H1 (cell line): ENCODE measurements around the gene CORO1C. TPM values are rescaled to one million over a fixed set of nuclear protein-coding genes. Genes with fewer than 3 reads are reported as not detected.

Experiments
- CTCF ChIA-PET: fragments of 300-600 bp; sonication (Branson Sonifier 250); formaldehyde crosslinking; loops from one replicate; lab custom pipeline; 2021; ENCODE audit not compliant: partially characterized antibody; lab: Charles Lee
- POLR2A ChIA-PET: fragments of 300-600 bp; sonication (Branson Sonifier 250); formaldehyde crosslinking; loops from one replicate; lab custom pipeline; 2021; ENCODE audit warnings: inconsistent platforms; ENCODE audit not compliant: partially characterized antibody; lab: Charles Lee
- DNase-seq, 2 experiments: peaks; one replicate each; pipeline versions ENCODE4 v3.0.0 to v3.0.0-alpha.2; 2010 to 2022; ENCODE audit warnings: low spot score in 2 of 2, low read depth in 1 of 2, mixed read lengths in 1 of 2
- FAIRE-seq: peaks from 2 replicates; lab custom pipeline; 2011; peaks lifted over from hg19 to GRCh38; lab: Jason Lieb, UNC
- H2AFZ ChIP-seq: 2 replicates; pipeline ENCODE4 v1.8.1; 2012; ENCODE audit warnings: low read length, inconsistent platforms
- H2AK5ac ChIP-seq: 2 replicates; pipeline ENCODE4 v1.6.1; 2013; ENCODE audit warnings: low read depth, low read length
- H2BK120ac ChIP-seq: replicated peaks from 2 replicates; pipeline ENCODE3; 2013; ENCODE audit warnings: low read depth, low read length, inconsistent platforms
- H2BK12ac ChIP-seq: 2 replicates; pipeline ENCODE4 v1.6.1; 2013; ENCODE audit warnings: low read depth, low read length
- H2BK15ac ChIP-seq: 2 replicates; pipeline ENCODE4 v1.6.1; 2013; ENCODE audit warnings: low read length
- H2BK20ac ChIP-seq: 2 replicates; pipeline ENCODE4 v1.6.1; 2013; ENCODE audit warnings: low read length
- H2BK5ac ChIP-seq: 2 replicates; pipeline ENCODE4 v1.6.1; 2013; ENCODE audit warnings: low read depth, low read length
- H3K14ac ChIP-seq: 2 replicates; pipeline ENCODE4 v1.6.1; 2013; ENCODE audit warnings: inconsistent platforms; ENCODE audit not compliant: insufficient read length
- H3K18ac ChIP-seq: 2 replicates; pipeline ENCODE4 v1.6.1; 2013; ENCODE audit warnings: low read length; ENCODE audit errors: extremely low read depth
- H3K23ac ChIP-seq: 2 replicates; pipeline ENCODE4 v1.6.1; 2013; ENCODE audit warnings: inconsistent platforms; ENCODE audit not compliant: insufficient read length
- H3K23me2 ChIP-seq: 2 replicates; pipeline ENCODE4 v1.6.1; 2013; ENCODE audit warnings: low read depth, low read length
- H3K27ac ChIP-seq: 2 replicates; pipeline ENCODE4 v1.6.1; 2011; ENCODE audit warnings: low read depth, low read length, inconsistent platforms
- H3K27me3 ChIP-seq, 4 experiments: replicated peaks in 1 of 4; 1 replicate in 1 of 4; 2 replicates in 3 of 4; pipeline versions ENCODE4 v1.6.1 to v1.8.1; 2011 to 2013; ENCODE audit warnings: low read length in 3 of 4, mild to moderate bottlenecking in 3 of 4, inconsistent platforms in 2 of 4, mixed read lengths in 2 of 4, moderate library complexity in 1 of 4; ENCODE audit not compliant: control insufficient read depth in 3 of 4, insufficient read depth in 3 of 4; ENCODE audit errors: extremely low read depth in 1 of 4
- H3K36me3 ChIP-seq, 4 experiments: 2 replicates each; pipeline versions ENCODE4 v1.6.1 to v1.8.1; 2011 to 2013; ENCODE audit warnings: mild to moderate bottlenecking in 4 of 4, low read length in 3 of 4, moderate library complexity in 2 of 4, control low read depth in 1 of 4, inconsistent platforms in 1 of 4; ENCODE audit not compliant: insufficient read depth in 4 of 4, control insufficient read depth in 2 of 4
- H3K4ac ChIP-seq: replicated peaks from 2 replicates; pipeline ENCODE3; 2013; ENCODE audit warnings: low read length, low read depth, mixed read lengths, inconsistent platforms; ENCODE audit not compliant: insufficient read length
- H3K4me1 ChIP-seq, 4 experiments: replicated peaks in 1 of 4; 1 replicate in 1 of 4; 2 replicates in 3 of 4; pipeline versions ENCODE4 v1.6.1 to v1.8.1; 2011 to 2013; ENCODE audit warnings: low read length in 3 of 4, inconsistent platforms in 2 of 4, mixed read lengths in 1 of 4; ENCODE audit not compliant: insufficient read depth in 4 of 4, control insufficient read depth in 3 of 4
- H3K4me2 ChIP-seq, 2 experiments: 2 replicates each; pipeline versions ENCODE4 v1.6.1 to v1.8.1; 2011 to 2013; ENCODE audit warnings: low read depth in 2 of 2, low read length in 2 of 2, control low read depth in 1 of 2, inconsistent platforms in 1 of 2, mild to moderate bottlenecking in 1 of 2; ENCODE audit not compliant: insufficient read depth in 1 of 2
- H3K4me3 ChIP-seq, 4 experiments: fragments of 200-600, 300-600 bp in 1 of 4; sonication (generic), shearing (Covaris generic), sonication (Bioruptor Twin) in 1 of 4; 2 replicates each; pipeline versions ENCODE4 v1.5.1 to v1.8.1; 2011 to 2016; ENCODE audit warnings: low read length in 4 of 4, low read depth in 3 of 4, control low read depth in 2 of 4, inconsistent platforms in 2 of 4, mild to moderate bottlenecking in 2 of 4, mixed read lengths in 1 of 4, moderate library complexity in 1 of 4; ENCODE audit not compliant: insufficient read depth in 2 of 4; ENCODE audit errors: extremely low read depth in 1 of 4
- H3K56ac ChIP-seq: replicated peaks from 2 replicates; pipeline ENCODE3; 2013; ENCODE audit warnings: low read depth, mild to moderate bottlenecking, mixed read lengths, low read length, inconsistent platforms; ENCODE audit not compliant: insufficient read length
- H3K79me1 ChIP-seq: 2 replicates; pipeline ENCODE4 v1.6.1; 2013; ENCODE audit warnings: low read depth, low read length, control low read depth
- H3K79me2 ChIP-seq, 2 experiments: 2 replicates each; pipeline versions ENCODE4 v1.6.1 to v1.8.1; 2012 to 2013; ENCODE audit warnings: low read length in 2 of 2, mild to moderate bottlenecking in 2 of 2, inconsistent platforms in 1 of 2; ENCODE audit not compliant: insufficient read depth in 2 of 2, control insufficient read depth in 1 of 2
- H3K9ac ChIP-seq, 4 experiments: replicated peaks in 1 of 4; 1 replicate in 1 of 4; 2 replicates in 3 of 4; pipeline versions ENCODE4 v1.6.1 to v1.8.1; 2011 to 2013; ENCODE audit warnings: low read depth in 3 of 4, low read length in 3 of 4, control low read depth in 2 of 4, mild to moderate bottlenecking in 2 of 4, moderate library complexity in 2 of 4, inconsistent platforms in 1 of 4; ENCODE audit errors: extremely low read depth in 1 of 4
- H3K9me3 ChIP-seq, 2 experiments: 2 replicates each; pipeline versions ENCODE4 v1.6.1 to v1.8.1; 2012 to 2013; ENCODE audit warnings: mild to moderate bottlenecking in 2 of 2, moderate library complexity in 2 of 2, control low read depth in 1 of 2, inconsistent platforms in 1 of 2, low read depth in 1 of 2, low read length in 1 of 2, mixed read lengths in 1 of 2; ENCODE audit not compliant: insufficient read depth in 2 of 2
- H4K20me1 ChIP-seq, 2 experiments: replicated peaks in 1 of 2; 2 replicates each; pipeline versions ENCODE3 to v1.8.1; 2011 to 2013; ENCODE audit warnings: inconsistent platforms in 2 of 2, low read length in 2 of 2, mild to moderate bottlenecking in 1 of 2; ENCODE audit not compliant: insufficient read depth in 2 of 2, control insufficient read depth in 1 of 2
- H4K5ac ChIP-seq: 2 replicates; pipeline ENCODE4 v1.6.1; 2013; ENCODE audit warnings: low read length, low read depth, mixed read lengths, inconsistent platforms; ENCODE audit not compliant: insufficient read length
- H4K8ac ChIP-seq: 2 replicates; pipeline ENCODE4 v1.8.0; 2013; ENCODE audit warnings: mild to moderate bottlenecking, moderate library complexity, low read length, inconsistent platforms; ENCODE audit not compliant: insufficient read depth; ENCODE audit errors: extremely low read depth
- H4K91ac ChIP-seq: replicated peaks from 2 replicates; pipeline ENCODE3; 2013; ENCODE audit warnings: low read length, mixed read lengths, inconsistent platforms; ENCODE audit not compliant: insufficient read length
- BCL11A ChIP-seq, 2 experiments: IDR thresholded peaks; one replicate each; pipeline ENCODE4 v1.6.1; 2011; ENCODE audit warnings: low read depth in 2 of 2, low read length in 2 of 2, mild to moderate bottlenecking in 2 of 2
- CREB1 ChIP-seq: IDR thresholded peaks from 2 replicates; pipeline ENCODE4 v1.6.1; 2012; ENCODE audit warnings: inconsistent platforms
- EP300 ChIP-seq, 2 experiments: IDR thresholded peaks; 1 replicate in 1 of 2; 2 replicates in 1 of 2; pipeline ENCODE4 v1.6.1; 2011 to 2012; ENCODE audit warnings: low read depth in 2 of 2, low read length in 2 of 2, mild to moderate bottlenecking in 2 of 2, borderline replicate concordance in 1 of 2, inconsistent platforms in 1 of 2, moderate library complexity in 1 of 2
- NANOG ChIP-seq: IDR thresholded peaks from 2 replicates; pipeline ENCODE4 v1.6.1; 2011; ENCODE audit warnings: low read length, low read depth, mild to moderate bottlenecking, inconsistent platforms; ENCODE audit not compliant: insufficient read depth, poor library complexity, severe bottlenecking
- RAD21 ChIP-seq, 2 experiments: IDR thresholded peaks in 1 of 2; conservative IDR thresholded peaks in 1 of 2; 2 replicates each; pipeline ENCODE4 v1.6.1; 2011; ENCODE audit warnings: low read depth in 2 of 2, low read length in 2 of 2, improper control_type of control experiment in 1 of 2, inconsistent platforms in 1 of 2, mild to moderate bottlenecking in 1 of 2, moderate library complexity in 1 of 2
- RXRA ChIP-seq: IDR thresholded peaks from 2 replicates; pipeline ENCODE4 v1.6.1; 2011; ENCODE audit warnings: low read depth, mild to moderate bottlenecking, low read length, moderate library complexity; ENCODE audit not compliant: insufficient read depth
- WGBS, 2 experiments: shearing (Covaris generic) in 1 of 2; methylation state at CpG; one replicate each; pipeline versions ENCODE4 v1.1.6 to v1.1.7; 2013 to 2015; ENCODE audit warnings: low lambda C conversion rate in 2 of 2, mixed read lengths in 2 of 2, inconsistent platforms in 1 of 2, low coverage in 1 of 2, missing lambda C conversion rate in 1 of 2; ENCODE audit not compliant: insufficient replicate concordance in 2 of 2, insufficient coverage in 1 of 2, insufficient read length in 1 of 2; ENCODE audit errors: extremely low coverage in 1 of 2, missing lambda C conversion rate in 1 of 2; 5-methylcytosine and 5-hydroxymethylcytosine counted together
- polyA plus RNA-seq, 7 experiments: library from polyadenylated mRNA; depleted of rRNA in 3 of 7; stranded (reverse) in 5 of 7; unstranded in 2 of 7; fragments of >200 nt in 5 of 7; fragments of 200-250 nt in 2 of 7; gene quantifications; 1 replicate in 5 of 7; 2 replicates in 1 of 7; 4 replicates in 1 of 7; pipeline versions ENCODE4 v1.2.1 to v1.2.3, GENCODE V29; 2011 to 2013; ENCODE audit warnings: missing spikeins in 2 of 7, mixed read lengths in 2 of 7
- total RNA-seq: library from RNA; stranded (reverse); fragmentation: NEBNext Ultra II Directional; extraction: Animal tissue kit (Norgen Biotek cat#: 25700); gene quantifications from 2 replicates; pipeline ENCODE4 v1.2.1, GENCODE V29; 2021
- TF ChIP-seq, protein P1 (sequence below), 3 experiments: IDR thresholded peaks; 1 replicate in 2 of 3; 2 replicates in 1 of 3; pipeline versions ENCODE4 v1.5.1 to v1.6.1; 2011; ENCODE audit warnings: low read length in 3 of 3, mild to moderate bottlenecking in 3 of 3, inconsistent platforms in 2 of 3, low read depth in 1 of 3, moderate library complexity in 1 of 3; ENCODE audit not compliant: insufficient read depth in 1 of 3; ENCODE audit errors: control extremely low read depth in 1 of 3

The CORO1C gene
- total and polyA plus RNA-seq, 2 of the 8 experiments (the other 6 are each of a cell fraction or from before 2014, with no cell fraction given): 72.7 to 120 TPM

DNA sequence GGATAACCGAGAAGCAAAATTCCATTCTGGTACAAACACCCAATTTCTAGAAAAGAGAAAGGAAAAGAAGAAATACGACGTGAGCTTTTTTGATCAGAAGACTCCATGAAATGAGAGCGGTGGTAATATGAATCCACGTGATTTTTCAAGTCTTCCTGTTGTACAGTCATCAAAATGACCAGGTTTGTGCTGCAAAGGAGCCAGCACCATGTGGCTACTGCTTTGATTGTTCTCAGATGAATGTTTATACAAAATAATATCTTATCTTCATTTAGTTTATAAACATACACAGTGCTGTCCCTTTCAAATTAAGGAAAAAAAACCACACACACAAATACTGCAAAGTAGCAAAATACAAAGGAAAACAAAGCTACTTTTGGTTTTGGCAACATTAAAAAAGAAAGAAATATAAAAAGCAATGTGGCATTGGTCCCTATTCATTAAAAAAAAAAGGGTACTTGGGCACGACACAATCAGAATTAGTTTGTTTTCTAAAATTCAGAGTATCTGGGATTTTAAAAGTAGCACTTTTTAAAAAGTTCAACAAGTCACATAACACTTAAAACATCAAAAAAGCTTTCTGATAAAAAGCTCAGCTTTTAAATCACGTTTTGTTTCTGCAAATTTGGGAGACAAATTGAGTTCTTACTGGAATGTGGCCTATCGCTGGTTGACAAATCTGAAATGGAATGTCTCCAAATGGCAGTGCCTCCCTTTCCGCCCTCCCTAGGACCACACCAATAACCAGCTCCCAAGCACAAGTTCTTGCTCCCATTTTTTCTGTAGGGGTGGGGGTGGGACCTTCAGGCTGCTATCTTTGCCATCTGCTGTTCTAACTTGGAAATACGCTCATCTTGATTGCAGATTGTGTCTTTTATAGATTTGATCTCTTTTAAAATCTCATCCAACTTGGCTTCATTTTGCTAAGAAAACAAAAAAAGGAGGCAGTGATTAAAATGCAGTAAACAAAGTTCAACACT, 84.4 kb downstream of the CORO1C start:
- no peak for FAIRE-seq
- Histone ChIP-seq H2AK5ac (no peak overlapping the region), H2AFZ (no peak overlapping the region), H3K4ac (no peak overlapping the region), H3K79me2 (no peaks in the 10 kb centered on the region), H3K9ac (no peak overlapping the region), H3K56ac (no peak overlapping the region), H4K20me1 (no peaks in the 10 kb centered on the region), H2BK120ac (no peak overlapping the region), H3K18ac (no peak overlapping the region), H3K23me2 (no peaks in the 10 kb centered on the region), H4K91ac (no peak overlapping the region), H2BK12ac (no peak overlapping the region), H3K27me3 (no peaks in the 10 kb centered on the region), H2BK5ac (no peak overlapping the region), H3K79me1 (no peaks in the 10 kb centered on the region), H4K5ac (no peak overlapping the region), H3K36me3 (peaks cover 6 to 38% (median 23%) of the 10 kb centered on the region in 4 experiments; a peak in 6 of 8 replicates), H3K9me3 (no peaks in the 10 kb centered on the region), H2BK15ac (no peak overlapping the region), H2BK20ac (no peak overlapping the region), H3K23ac (no peak overlapping the region), H3K14ac (no peak overlapping the region), H3K4me3 (no peak overlapping the region), H4K8ac (no peak overlapping the region), H3K4me1 (peaks cover 0 to 2% (median 0%) of the 10 kb centered on the region in 4 experiments; a peak in 1 of 7 replicates), H3K4me2 (no peak overlapping the region), H3K27ac (no peak overlapping the region)
- TF ChIP-seq NANOG: no peak
- no peak for TF ChIP-seq CREB1
- peak in 1 of 2 experiments; percentile 42; a peak in 2 of 4 replicates for TF ChIP-seq RAD21 (IDR thresholded peaks at IDR 0.05 in 1 of 2, conservative IDR thresholded peaks at IDR 0.05 in 1 of 2; ENCODE audit: low read depth in 2 of 2, low read length in 2 of 2)
- no peak for TF ChIP-seq EP300 (IDR thresholded peaks at IDR 0.05; ENCODE audit: borderline replicate concordance in 1 of 2, low read depth in 2 of 2, low read length in 2 of 2)
- TF ChIP-seq RXRA: no peak
- no peak for TF ChIP-seq BCL11A (IDR thresholded peaks at IDR 0.05; ENCODE audit: low read depth in 2 of 2, low read length in 2 of 2)
- TF ChIP-seq, protein P1, sequence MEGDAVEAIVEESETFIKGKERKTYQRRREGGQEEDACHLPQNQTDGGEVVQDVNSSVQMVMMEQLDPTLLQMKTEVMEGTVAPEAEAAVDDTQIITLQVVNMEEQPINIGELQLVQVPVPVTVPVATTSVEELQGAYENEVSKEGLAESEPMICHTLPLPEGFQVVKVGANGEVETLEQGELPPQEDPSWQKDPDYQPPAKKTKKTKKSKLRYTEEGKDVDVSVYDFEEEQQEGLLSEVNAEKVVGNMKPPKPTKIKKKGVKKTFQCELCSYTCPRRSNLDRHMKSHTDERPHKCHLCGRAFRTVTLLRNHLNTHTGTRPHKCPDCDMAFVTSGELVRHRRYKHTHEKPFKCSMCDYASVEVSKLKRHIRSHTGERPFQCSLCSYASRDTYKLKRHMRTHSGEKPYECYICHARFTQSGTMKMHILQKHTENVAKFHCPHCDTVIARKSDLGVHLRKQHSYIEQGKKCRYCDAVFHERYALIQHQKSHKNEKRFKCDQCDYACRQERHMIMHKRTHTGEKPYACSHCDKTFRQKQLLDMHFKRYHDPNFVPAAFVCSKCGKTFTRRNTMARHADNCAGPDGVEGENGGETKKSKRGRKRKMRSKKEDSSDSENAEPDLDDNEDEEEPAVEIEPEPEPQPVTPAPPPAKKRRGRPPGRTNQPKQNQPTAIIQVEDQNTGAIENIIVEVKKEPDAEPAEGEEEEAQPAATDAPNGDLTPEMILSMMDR (IDR thresholded peaks at IDR 0.05; ENCODE audit: control extremely low read depth in 1 of 3, insufficient read depth in 1 of 3, low read depth in 1 of 3, low read length in 3 of 3): peak in 2 of 3 experiments; percentile 16 to 31; a peak in 3 of 4 replicates
- no peak for DNase-seq
- CTCF ChIA-PET: interaction anchor here (0.6 to 3.1 kb wide), 23 partner anchors 8 to 661 kb away, joined by 3 to 24 read pairs (median 4); no protein-coding TSS in a partner anchor
- WGBS, 2 experiments: 93% methylated on average over 10 of the region's 10 CpGs; no CpG with 5 or more reads in 1 of the 2 experiments
- POLR2A ChIA-PET: interaction anchor here (0.8 to 1.2 kb wide), 3 partner anchors 11 to 34 kb away, joined by 3 to 5 read pairs (median 3); no protein-coding TSS in a partner anchor
